Measurements from ENCODE around the gene TRIM69. TPM values are rescaled to one million over a fixed set of nuclear protein-coding genes. Genes with fewer than 3 reads are reported as not detected.
A peak's percentile ranks its signal among the peaks of the same experiment; 100 is the strongest.

The TRIM69 gene
- total RNA-seq, 1 experiment from 2014 or later: 22.7 TPM

DNA sequence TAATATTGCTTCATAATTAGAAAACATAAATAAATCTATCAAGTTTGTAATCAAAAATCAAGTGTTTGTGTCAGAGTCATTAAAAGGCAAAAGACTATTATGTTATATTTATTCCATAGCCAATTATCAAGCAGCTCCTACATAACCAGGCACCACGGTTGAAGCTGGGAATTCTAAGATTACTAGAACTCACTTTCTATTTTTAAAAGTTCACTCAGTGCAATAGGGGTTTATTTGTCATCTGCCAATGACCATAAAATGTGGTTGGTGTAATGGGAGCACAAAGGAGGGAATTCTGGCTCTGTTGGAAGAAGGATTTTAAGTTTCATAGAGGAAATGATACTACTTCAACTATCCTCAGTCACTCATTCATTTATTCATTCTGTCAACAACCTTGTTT is 57.7 kb downstream of the TRIM69 start:
- Histone ChIP-seq H3K36me3 (ENCODE audit: insufficient read depth, low read length) (no peaks in the 10 kb centered on the region), H3K9me2 (replicated peaks; ENCODE audit: insufficient read depth, low read length) (no peaks in the 10 kb centered on the region), H3K9ac (ENCODE audit: low read length) (no peak overlapping the region), H3K27ac (ENCODE audit: low read length) (no peak overlapping the region), H3K27me3 (ENCODE audit: low read length) (no peaks in the 10 kb centered on the region), H3K79me2 (ENCODE audit: low read length) (no peaks in the 10 kb centered on the region), H3K9me3 (ENCODE audit: low read length) (no peaks in the 10 kb centered on the region), H3K4me3 (ENCODE audit: low read length) (no peak overlapping the region), H3K4me1 (ENCODE audit: low read length) (no peaks in the 10 kb centered on the region), H4K20me1 (ENCODE audit: insufficient read depth, low read depth, low read length) (no peaks in the 10 kb centered on the region), H3K4me2 (ENCODE audit: low read depth, low read length, poor library complexity, severe bottlenecking) (no peak overlapping the region), H2AFZ (ENCODE audit: low read length) (no peak overlapping the region)
- DNase-seq: no peak

DNA sequence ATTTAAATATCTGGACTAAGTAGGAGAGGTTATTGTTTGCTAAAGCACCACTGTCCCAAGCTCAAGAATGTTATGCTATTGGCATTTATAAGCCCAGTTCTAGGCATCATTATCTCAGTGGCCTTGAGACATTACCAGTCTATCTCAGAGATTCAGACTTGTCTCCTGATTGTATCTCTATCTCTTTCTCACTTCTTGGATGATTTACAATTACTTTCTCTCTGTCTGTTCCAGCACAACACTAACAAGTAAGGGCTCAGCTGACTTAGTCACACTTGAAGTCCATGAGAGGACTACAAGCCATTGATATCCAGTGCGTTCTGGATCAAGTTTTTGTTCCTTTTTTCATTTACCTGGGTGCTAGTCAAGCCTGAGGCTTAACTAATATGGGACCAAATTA is 60.2 kb downstream of the TRIM69 start:
- Histone ChIP-seq H3K79me2 (ENCODE audit: low read length) (no peaks in the 10 kb centered on the region), H2AFZ (ENCODE audit: low read length) (no peak overlapping the region), H3K4me2 (ENCODE audit: low read depth, low read length, poor library complexity, severe bottlenecking) (no peak overlapping the region), H3K9ac (ENCODE audit: low read length) (no peak overlapping the region), H4K20me1 (ENCODE audit: insufficient read depth, low read depth, low read length) (no peaks in the 10 kb centered on the region), H3K27ac (ENCODE audit: low read length) (no peak overlapping the region), H3K27me3 (ENCODE audit: low read length) (no peaks in the 10 kb centered on the region), H3K4me3 (ENCODE audit: low read length) (no peak overlapping the region), H3K36me3 (ENCODE audit: insufficient read depth, low read length) (no peaks in the 10 kb centered on the region), H3K4me1 (ENCODE audit: low read length) (no peaks in the 10 kb centered on the region), H3K9me2 (replicated peaks; ENCODE audit: insufficient read depth, low read length) (no peaks in the 10 kb centered on the region), H3K9me3 (ENCODE audit: low read length) (no peaks in the 10 kb centered on the region)
- no peak for DNase-seq

DNA sequence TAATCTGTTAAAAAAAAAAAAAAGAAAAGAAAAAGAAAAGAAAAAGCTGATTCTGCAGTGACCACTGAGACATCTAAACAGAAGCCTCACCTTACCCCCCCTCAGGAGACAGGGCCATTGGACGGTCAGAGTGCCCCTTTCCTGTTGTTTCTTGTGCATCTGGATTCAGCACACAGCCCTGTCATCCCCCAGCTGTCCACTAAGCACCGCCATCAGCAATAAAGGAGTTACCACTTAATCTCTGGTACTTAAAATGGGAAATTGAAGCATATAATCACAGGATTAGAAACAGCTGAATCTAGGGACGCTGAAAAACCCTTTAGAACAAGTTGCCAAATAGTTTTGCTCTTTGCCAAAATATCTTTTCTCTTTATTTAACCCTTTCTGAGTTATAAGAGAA is 62.5 kb downstream of the TRIM69 start:
- Histone ChIP-seq H3K27me3 (ENCODE audit: low read length) (no peaks in the 10 kb centered on the region), H3K4me2 (ENCODE audit: low read depth, low read length, poor library complexity, severe bottlenecking) (no peak overlapping the region), H3K4me1 (ENCODE audit: low read length) (no peaks in the 10 kb centered on the region), H3K9me2 (replicated peaks; ENCODE audit: insufficient read depth, low read length) (no peaks in the 10 kb centered on the region), H3K79me2 (ENCODE audit: low read length) (no peaks in the 10 kb centered on the region), H3K9ac (ENCODE audit: low read length) (no peak overlapping the region), H3K36me3 (ENCODE audit: insufficient read depth, low read length) (no peaks in the 10 kb centered on the region), H2AFZ (ENCODE audit: low read length) (no peak overlapping the region), H3K27ac (ENCODE audit: low read length) (no peak overlapping the region), H4K20me1 (ENCODE audit: insufficient read depth, low read depth, low read length) (no peaks in the 10 kb centered on the region), H3K4me3 (ENCODE audit: low read length) (no peak overlapping the region), H3K9me3 (ENCODE audit: low read length) (no peaks in the 10 kb centered on the region)
- peak; percentile 48 for DNase-seq

DNA sequence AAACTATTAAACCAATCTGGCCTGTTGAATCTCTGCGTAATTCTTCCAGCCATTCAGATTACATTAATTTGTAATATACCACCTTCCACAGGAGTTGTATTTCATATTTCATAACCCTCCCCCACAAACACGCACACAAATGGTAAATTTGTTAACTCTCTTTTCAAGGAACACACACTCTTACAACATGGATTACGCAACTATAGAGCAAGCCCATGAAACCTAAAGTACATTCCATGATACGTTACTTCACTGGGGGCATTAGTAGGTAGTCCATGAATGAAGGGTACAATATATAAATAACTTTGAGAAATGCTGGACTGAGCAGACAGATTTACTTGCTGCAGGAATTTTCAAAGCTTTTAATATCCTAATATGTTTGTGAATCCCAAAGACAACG is 65.0 kb downstream of the TRIM69 start:
- Histone ChIP-seq H3K4me1 (ENCODE audit: low read length) (no peaks in the 10 kb centered on the region), H4K20me1 (ENCODE audit: insufficient read depth, low read depth, low read length) (no peaks in the 10 kb centered on the region), H3K79me2 (ENCODE audit: low read length) (no peaks in the 10 kb centered on the region), H3K36me3 (ENCODE audit: insufficient read depth, low read length) (no peaks in the 10 kb centered on the region), H3K9ac (ENCODE audit: low read length) (no peak overlapping the region), H3K27me3 (ENCODE audit: low read length) (no peaks in the 10 kb centered on the region), H3K27ac (ENCODE audit: low read length) (no peak overlapping the region), H3K9me2 (replicated peaks; ENCODE audit: insufficient read depth, low read length) (no peaks in the 10 kb centered on the region), H3K4me3 (ENCODE audit: low read length) (no peak overlapping the region), H2AFZ (ENCODE audit: low read length) (no peak overlapping the region), H3K4me2 (ENCODE audit: low read depth, low read length, poor library complexity, severe bottlenecking) (no peak overlapping the region), H3K9me3 (ENCODE audit: low read length) (no peaks in the 10 kb centered on the region)
- no peak for DNase-seq

DNA sequence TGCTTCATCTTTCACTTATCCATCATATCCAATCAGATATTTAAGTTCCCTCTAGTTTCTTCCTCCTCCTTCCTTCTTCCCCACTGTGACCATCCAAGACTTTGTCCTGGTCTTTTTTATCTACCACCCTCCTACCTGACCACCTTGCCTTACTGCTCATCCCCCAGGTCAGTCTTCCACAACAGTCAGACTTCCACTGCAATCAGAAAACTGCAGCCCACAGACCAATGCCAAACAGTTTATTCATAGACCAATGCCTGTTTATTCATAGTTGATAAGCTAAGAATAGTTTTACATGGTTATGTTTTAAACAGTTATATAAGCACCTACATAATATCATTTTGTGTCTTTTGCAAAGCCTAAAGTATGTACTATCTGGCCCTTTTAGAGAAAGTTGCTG is 65.5 kb downstream of the TRIM69 start:
- Histone ChIP-seq H3K36me3 (ENCODE audit: insufficient read depth, low read length) (no peaks in the 10 kb centered on the region), H3K9me3 (ENCODE audit: low read length) (no peaks in the 10 kb centered on the region), H2AFZ (ENCODE audit: low read length) (no peak overlapping the region), H3K9me2 (replicated peaks; ENCODE audit: insufficient read depth, low read length) (no peaks in the 10 kb centered on the region), H3K4me3 (ENCODE audit: low read length) (no peak overlapping the region), H3K9ac (ENCODE audit: low read length) (no peak overlapping the region), H4K20me1 (ENCODE audit: insufficient read depth, low read depth, low read length) (no peaks in the 10 kb centered on the region), H3K4me2 (ENCODE audit: low read depth, low read length, poor library complexity, severe bottlenecking) (no peak overlapping the region), H3K79me2 (ENCODE audit: low read length) (no peaks in the 10 kb centered on the region), H3K27ac (ENCODE audit: low read length) (no peak overlapping the region), H3K4me1 (ENCODE audit: low read length) (no peaks in the 10 kb centered on the region), H3K27me3 (ENCODE audit: low read length) (no peaks in the 10 kb centered on the region)
- no peak for DNase-seq

DNA sequence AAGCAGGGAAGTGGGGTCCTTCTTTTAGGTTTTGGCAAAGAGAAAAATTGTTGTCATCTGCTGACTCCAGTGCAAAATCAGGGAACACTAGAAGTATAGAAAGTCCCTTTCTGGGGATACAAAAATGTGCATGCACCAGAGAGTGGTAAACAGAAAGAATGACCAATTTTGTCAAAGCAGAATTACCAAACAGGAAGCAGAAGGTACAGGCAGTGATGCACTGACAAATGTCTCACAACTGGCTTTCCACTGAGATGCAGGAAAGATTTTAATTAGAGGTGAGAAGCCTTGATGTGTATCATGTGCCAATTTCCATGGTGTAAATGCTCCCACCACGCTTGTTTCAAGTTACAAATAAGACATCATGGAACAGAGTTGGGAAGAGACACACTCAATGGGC is 66.0 kb downstream of the TRIM69 start:
- Histone ChIP-seq H3K4me1 (ENCODE audit: low read length) (no peaks in the 10 kb centered on the region), H3K9ac (ENCODE audit: low read length) (no peak overlapping the region), H4K20me1 (ENCODE audit: insufficient read depth, low read depth, low read length) (no peaks in the 10 kb centered on the region), H3K27ac (ENCODE audit: low read length) (no peak overlapping the region), H3K36me3 (ENCODE audit: insufficient read depth, low read length) (no peaks in the 10 kb centered on the region), H3K79me2 (ENCODE audit: low read length) (no peaks in the 10 kb centered on the region), H3K4me3 (ENCODE audit: low read length) (no peak overlapping the region), H3K9me2 (replicated peaks; ENCODE audit: insufficient read depth, low read length) (no peaks in the 10 kb centered on the region), H3K27me3 (ENCODE audit: low read length) (no peaks in the 10 kb centered on the region), H3K9me3 (ENCODE audit: low read length) (no peaks in the 10 kb centered on the region), H2AFZ (ENCODE audit: low read length) (no peak overlapping the region), H3K4me2 (ENCODE audit: low read depth, low read length, poor library complexity, severe bottlenecking) (no peak overlapping the region)
- DNase-seq: no peak

DNA sequence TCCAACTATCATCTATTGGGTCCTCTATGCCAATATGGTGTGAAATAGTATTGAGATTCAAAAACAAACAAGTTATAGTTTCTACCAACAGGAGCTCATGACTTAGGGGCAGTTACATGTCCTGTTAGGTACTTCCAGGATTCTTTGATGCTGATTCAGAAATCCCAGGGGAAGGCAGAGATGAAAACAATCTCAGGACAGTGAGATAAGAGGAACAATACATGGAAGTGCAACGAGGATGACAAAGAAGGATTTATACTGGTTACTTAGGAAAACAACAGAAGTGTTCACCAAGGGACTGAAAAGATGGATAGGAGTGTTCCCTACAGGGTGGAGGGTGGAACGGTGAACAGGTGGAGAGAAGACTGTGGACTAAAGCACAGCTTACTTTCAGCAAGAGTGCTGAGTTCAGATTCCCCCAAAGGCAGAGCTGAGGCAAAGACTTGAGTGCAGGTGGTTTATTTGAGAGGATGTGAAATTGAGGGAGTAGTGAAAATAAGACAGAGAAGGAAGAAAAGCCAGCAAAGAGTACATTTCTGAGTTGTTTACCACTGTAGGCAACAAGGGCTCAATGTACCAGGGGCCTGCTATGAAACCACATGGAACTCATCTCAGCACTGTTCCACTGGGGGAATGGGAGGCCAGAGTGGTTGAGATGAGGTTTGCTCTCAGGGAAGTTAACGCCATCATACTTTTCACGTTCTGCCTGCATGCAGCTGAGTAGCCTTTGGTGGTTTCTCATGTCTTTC is 68.1 kb downstream of the TRIM69 start:
- no peak overlapping the region for H3K4me2 ChIP-seq (ENCODE audit: low read depth, low read length, poor library complexity, severe bottlenecking)
- DNase-seq: no peak
- no peaks in the 10 kb centered on the region for H4K20me1 ChIP-seq (ENCODE audit: insufficient read depth, low read depth, low read length)
- H3K9ac ChIP-seq (ENCODE audit: low read length): no peak overlapping the region
- no peaks in the 10 kb centered on the region for H3K4me1 ChIP-seq (ENCODE audit: low read length)
- no peaks in the 10 kb centered on the region for H3K27me3 ChIP-seq (ENCODE audit: low read length)
- H3K79me2 ChIP-seq (ENCODE audit: low read length): no peaks in the 10 kb centered on the region
- no peaks in the 10 kb centered on the region for H3K9me2 ChIP-seq (replicated peaks; ENCODE audit: insufficient read depth, low read length)
- H3K36me3 ChIP-seq (ENCODE audit: insufficient read depth, low read length): no peaks in the 10 kb centered on the region
- no peak overlapping the region for H3K4me3 ChIP-seq (ENCODE audit: low read length)
- no peak overlapping the region for H2AFZ ChIP-seq (ENCODE audit: low read length)
- H3K9me3 ChIP-seq (ENCODE audit: low read length): no peaks in the 10 kb centered on the region
- no peak overlapping the region for H3K27ac ChIP-seq (ENCODE audit: low read length)

DNA sequence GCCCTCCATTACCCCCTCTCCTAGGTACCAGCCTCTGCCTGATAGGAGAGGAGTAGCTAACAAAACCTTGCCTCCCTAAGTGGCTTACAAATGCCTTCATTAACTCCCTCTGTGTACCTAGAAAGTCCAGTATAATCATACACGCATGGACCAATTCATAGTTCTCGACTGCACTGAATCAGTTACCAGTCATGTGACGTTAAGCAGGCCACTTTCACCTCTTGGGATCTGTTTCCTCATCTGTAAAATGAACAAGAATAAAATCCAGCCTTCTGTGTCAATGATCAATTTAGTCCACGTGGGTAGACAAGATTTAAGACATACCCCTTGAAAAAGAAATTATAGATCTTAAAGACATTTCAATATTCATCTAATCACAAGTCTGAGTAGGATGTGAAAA is 72.2 kb downstream of the TRIM69 start:
- Histone ChIP-seq H3K9me3 (ENCODE audit: low read length) (no peaks in the 10 kb centered on the region), H2AFZ (ENCODE audit: low read length) (no peak overlapping the region), H3K9ac (ENCODE audit: low read length) (no peak overlapping the region), H3K27me3 (ENCODE audit: low read length) (no peaks in the 10 kb centered on the region), H3K27ac (ENCODE audit: low read length) (no peak overlapping the region), H3K4me1 (ENCODE audit: low read length) (no peaks in the 10 kb centered on the region), H3K36me3 (ENCODE audit: insufficient read depth, low read length) (no peaks in the 10 kb centered on the region), H3K4me3 (ENCODE audit: low read length) (no peak overlapping the region), H3K9me2 (replicated peaks; ENCODE audit: insufficient read depth, low read length) (no peaks in the 10 kb centered on the region), H3K79me2 (ENCODE audit: low read length) (no peaks in the 10 kb centered on the region), H3K4me2 (ENCODE audit: low read depth, low read length, poor library complexity, severe bottlenecking) (no peak overlapping the region), H4K20me1 (ENCODE audit: insufficient read depth, low read depth, low read length) (no peaks in the 10 kb centered on the region)
- DNase-seq: no peak
